AG04450 (cell line): ENCODE data around the gene APOO. TPM values are rescaled to one million over a fixed set of nuclear protein-coding genes. Genes with fewer than 3 reads are reported as not detected.
"Not testable (repeated sequence)": the region's sequence is repeated elsewhere in the genome, so short reads cannot be mapped to it uniquely, and the experiment has no call there.

Experiments used
- CTCF ChIA-PET: fragments of 300-600, 350-600 bp; formaldehyde crosslinking; extraction: SDS; loops from one replicate; lab custom pipeline; 2022; ENCODE audit warnings: antibody characterized with exemption, inconsistent platforms; lab: Charles Lee
- POLR2A ChIA-PET: fragments of 350-600 bp; formaldehyde crosslinking; extraction: SDS; loops from one replicate; lab custom pipeline; 2021; ENCODE audit warnings: antibody characterized with exemption, inconsistent platforms; lab: Yijun Ruan, JAX
- DNase-seq: peaks from one replicate; pipeline ENCODE4 v3.0.0-alpha.2; 2011; ENCODE audit warnings: low read depth, low spot score
- H3K27ac ChIP-seq: one replicate; pipeline ENCODE4 v1.5.1; 2012; ENCODE audit warnings: low read depth, low read length, control low read depth
- H3K27me3 ChIP-seq: one replicate; pipeline ENCODE4 v1.6.0; 2012; ENCODE audit warnings: low read length; ENCODE audit not compliant: control insufficient read depth, insufficient read depth
- H3K4me3 ChIP-seq: 2 replicates; pipeline ENCODE4 v1.5.1; 2011; ENCODE audit warnings: mild to moderate bottlenecking, low read depth, low read length, control low read depth
- H3K9me3 ChIP-seq: 2 replicates; pipeline ENCODE4 v1.5.1; 2012; ENCODE audit warnings: low read length; ENCODE audit not compliant: control insufficient read depth, insufficient read depth
- CTCF ChIP-seq: IDR thresholded peaks from 2 replicates; pipeline ENCODE4 v1.5.1; 2011; ENCODE audit warnings: low read depth, low read length, control low read depth, inconsistent platforms
- polyA plus RNA-seq: library from polyadenylated mRNA; depleted of rRNA; stranded (reverse); fragments of >200 nt; gene quantifications from 2 replicates; pipeline ENCODE4 v1.2.3, GENCODE V29; 2011

The APOO gene
- polyA plus RNA-seq, 1 experiment, result 16.3 TPM

DNA sequence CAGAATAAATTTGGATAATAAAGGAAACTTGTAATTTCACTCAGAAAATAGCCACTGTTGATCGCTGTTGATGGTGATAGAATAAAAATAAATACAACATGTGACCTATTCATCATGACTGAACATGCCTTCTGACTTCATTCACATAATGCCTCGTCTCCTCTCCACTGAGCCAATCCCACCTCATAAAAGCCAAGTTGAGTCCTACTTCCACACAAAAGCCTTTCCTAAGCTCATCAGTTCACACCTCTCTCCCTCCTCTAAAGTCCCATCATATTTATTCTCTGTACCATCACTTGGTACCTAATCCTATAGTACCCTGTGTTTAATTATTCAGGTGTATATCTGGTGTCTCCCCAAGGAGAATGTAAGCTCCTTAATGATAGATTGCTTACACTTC lies 37.7 kb downstream of the APOO start:
- Histone ChIP-seq H3K4me3 (no peak overlapping the region), H3K9me3 (no peaks in the 10 kb centered on the region), H3K27ac (no peak overlapping the region), H3K27me3 (no peaks in the 10 kb centered on the region)
- TF ChIP-seq CTCF, result no peak
- POLR2A ChIA-PET, result interaction anchor here (0.7 kb wide), 1 partner anchor 89 kb away, joined by 3 read pairs; no protein-coding TSS in a partner anchor
- DNase-seq, result no peak
- CTCF ChIA-PET, result no interaction called here

- Histone ChIP-seq H3K27ac (no peak overlapping the region), H3K27me3 (no peaks in the 10 kb centered on the region), H3K9me3 (no peaks in the 10 kb centered on the region), H3K4me3 (no peak overlapping the region)
- no peak for DNase-seq
- no peak for TF ChIP-seq CTCF
- ChIA-PET POLR2A (no interaction called here), CTCF (no interaction called here)
Observed at GRCh38 chrX:23864742-23865326, 42.9 kb downstream of the APOO start.

DNA sequence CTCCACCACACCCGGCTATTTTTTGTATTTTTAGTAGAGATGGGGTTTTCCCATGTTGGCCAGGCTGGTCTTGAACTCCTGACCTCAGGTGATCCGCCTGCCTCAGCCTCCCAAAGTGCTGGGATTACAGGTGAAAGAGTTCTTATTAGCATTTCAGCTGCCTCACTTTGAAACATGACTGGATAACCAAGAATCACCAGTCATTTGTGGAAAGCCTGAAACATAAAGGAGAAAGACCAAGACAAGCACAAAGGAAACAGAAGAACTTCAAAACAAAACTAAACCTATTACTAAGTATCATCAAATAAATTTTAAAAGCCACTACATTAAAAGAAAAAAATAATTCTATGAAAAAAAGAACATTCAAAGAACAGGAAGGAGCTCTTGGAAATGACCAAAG lies 45.8 kb downstream of the APOO start:
- DNase-seq, H3K9me3 ChIP-seq, H3K27me3 ChIP-seq, CTCF ChIA-PET, POLR2A ChIA-PET, H3K4me3 ChIP-seq, H3K27ac ChIP-seq: not testable (repeated sequence)

DNA sequence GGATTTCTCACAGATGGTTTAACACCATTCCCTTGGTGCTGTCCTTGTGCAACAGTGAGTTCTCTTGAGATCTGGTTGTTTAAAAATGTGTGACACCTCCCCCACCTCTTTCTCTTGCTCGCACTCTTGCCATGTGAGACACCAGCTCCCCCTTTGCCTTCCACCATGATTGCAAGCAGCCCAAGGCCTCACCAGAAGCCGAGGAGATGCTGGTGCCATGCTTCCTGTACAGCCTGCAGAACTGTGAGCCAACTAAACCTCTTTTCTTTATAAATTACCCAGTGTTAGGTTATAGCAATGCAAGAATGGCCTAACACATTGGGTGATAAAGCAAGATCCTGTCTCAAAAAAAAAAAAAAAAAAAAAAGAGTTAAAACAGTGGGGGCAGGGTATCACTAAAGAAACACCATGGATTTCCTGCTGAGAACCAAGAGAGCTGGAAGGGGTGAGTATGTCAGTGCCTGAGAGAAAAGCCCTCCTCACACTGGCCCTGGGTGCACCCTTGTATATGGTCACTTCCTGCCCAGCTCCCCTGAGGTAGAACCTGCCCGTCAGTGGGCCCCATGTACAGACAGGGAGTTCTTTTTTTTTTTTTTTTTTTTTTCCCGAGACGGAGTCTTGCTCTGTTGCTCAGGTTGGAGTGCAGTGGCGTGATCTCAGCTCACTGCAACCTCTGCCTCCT lies 46.4 kb downstream of the APOO start:
- ChIA-PET POLR2A (no interaction called here), CTCF (no interaction called here)
- no peak overlapping the region for H3K27ac ChIP-seq
- no peaks in the 10 kb centered on the region for H3K9me3 ChIP-seq
- no peaks in the 10 kb centered on the region for H3K27me3 ChIP-seq
- H3K4me3 ChIP-seq, result no peak overlapping the region
- no peak for DNase-seq
- no peak for TF ChIP-seq CTCF

DNA sequence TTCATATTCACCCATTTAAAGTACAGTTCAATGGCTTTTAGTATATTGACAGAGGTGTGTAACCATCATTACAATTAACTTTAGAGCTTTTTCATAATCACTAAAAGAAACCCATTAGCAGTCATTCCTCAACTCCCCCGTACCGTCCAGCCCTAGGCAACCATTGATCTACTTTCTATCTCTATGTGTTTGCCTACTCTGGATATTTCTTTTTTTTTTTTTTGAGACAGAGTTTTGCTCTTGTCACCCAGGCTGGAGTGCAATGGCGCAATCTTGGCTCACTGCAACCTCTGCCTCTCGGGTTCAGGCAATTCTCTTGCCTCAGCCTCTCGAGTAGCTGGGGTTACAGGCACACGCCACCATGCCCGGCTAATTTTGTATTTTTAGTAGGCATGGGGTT lies 48.5 kb downstream of the APOO start:
- CTCF ChIA-PET, H3K4me3 ChIP-seq, H3K27me3 ChIP-seq, POLR2A ChIA-PET, H3K9me3 ChIP-seq, H3K27ac ChIP-seq, DNase-seq: not testable (repeated sequence)

DNA sequence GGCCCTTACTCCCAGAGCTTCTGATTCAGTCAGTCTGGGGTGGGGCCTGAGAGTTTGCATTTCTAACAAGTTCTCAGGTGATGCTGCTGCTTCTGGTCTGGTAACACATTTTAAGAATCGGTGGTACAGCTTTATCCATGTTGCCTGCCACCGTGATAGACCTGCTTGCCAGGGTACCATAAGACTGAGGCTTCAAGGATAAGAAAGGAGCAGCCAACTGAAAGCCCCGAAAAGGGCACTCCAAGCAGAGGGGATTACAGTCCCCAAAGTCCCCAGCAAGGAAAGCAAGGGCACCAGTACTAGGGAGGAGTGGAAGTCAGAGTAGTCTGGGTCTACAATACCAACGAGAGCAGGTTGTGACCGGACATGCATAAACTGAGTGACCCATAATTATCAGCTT lies 49.8 kb downstream of the APOO start:
- CTCF ChIA-PET, result no interaction called here
- H3K9me3 ChIP-seq, result no peaks in the 10 kb centered on the region
- POLR2A ChIA-PET, result no interaction called here

More for the DNA sequence above, 49.8 kb downstream of the APOO start:
- Histone ChIP-seq H3K27me3 (no peaks in the 10 kb centered on the region), H3K4me3 (no peak overlapping the region), H3K27ac (no peak overlapping the region)
- TF ChIP-seq CTCF, result no peak
- no peak for DNase-seq
